HEK293T (cell line): Measurements from ENCODE around the gene TEDC2.

Experiments used
- BHLHE40 ChIP-seq: fragments of 450-650 bp; IDR thresholded peaks from 2 replicates; pipeline ENCODE4 v1.6.1; 2016; ENCODE audit warnings: mild to moderate bottlenecking, moderate library complexity, borderline replicate concordance
- CTBP1 ChIP-seq: fragments of 450-650 bp; IDR thresholded peaks from 2 replicates; pipeline ENCODE4 v1.6.1; 2016; ENCODE audit warnings: borderline replicate concordance
- FOXM1 ChIP-seq: fragments of 450-650 bp; IDR thresholded peaks from 2 replicates; pipeline ENCODE4 v1.6.1; 2017; ENCODE audit warnings: mild to moderate bottlenecking, borderline replicate concordance
- NFRKB ChIP-seq: fragments of 450-650 bp; IDR thresholded peaks from 2 replicates; pipeline ENCODE4 v1.6.1; 2016; ENCODE audit warnings: mild to moderate bottlenecking, moderate library complexity
- SP1 ChIP-seq: fragments of 450-650 bp; IDR thresholded peaks from 2 replicates; pipeline ENCODE4 v1.6.1; 2017

GRCh38 chr16:2483939-2484897 is 24.3 kb downstream of the TEDC2 start:
- no peak for TF ChIP-seq NFRKB
- TF ChIP-seq BHLHE40 = no peak
- TF ChIP-seq CTBP1 = no peak
- no peak for TF ChIP-seq FOXM1
- TF ChIP-seq SP1 = no peak
